Activated CD4-positive, alpha-beta T cell treated with anti-CD3 and anti-CD28 coated beads, Interleukin-2, amount 50 U/mL, for 16 hours (primary cell): ENCODE data around the gene LEF1.

ENCODE experiments used
- DNase-seq: peaks from one replicate; pipeline ENCODE4 v3.0.0-alpha.2; 2020

The LEF1 gene

DNA sequence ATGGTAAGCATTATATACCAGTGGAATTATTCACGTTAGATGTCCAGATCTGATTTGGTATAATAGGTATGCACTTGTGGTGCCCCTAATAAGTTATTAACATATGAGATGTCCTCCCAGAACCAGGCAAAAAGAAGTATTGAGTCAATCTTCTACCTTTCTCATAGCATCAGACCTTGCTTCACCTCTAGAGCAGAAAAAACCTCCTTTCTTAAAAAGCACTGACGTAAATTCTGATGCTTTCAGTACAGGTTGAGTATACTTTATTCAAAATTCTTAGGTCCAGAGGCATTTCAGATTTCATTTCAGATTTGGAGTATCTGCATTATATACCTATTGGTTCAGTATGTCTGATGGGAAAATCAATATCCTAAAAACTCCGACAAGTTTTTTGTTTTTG, 22.4 kb downstream of the LEF1 start:
- DNase-seq = no peak

- DNase-seq = no peak
Observed at GRCh38 chr4:108144451-108144850, 24.3 kb downstream of the LEF1 start.

DNA sequence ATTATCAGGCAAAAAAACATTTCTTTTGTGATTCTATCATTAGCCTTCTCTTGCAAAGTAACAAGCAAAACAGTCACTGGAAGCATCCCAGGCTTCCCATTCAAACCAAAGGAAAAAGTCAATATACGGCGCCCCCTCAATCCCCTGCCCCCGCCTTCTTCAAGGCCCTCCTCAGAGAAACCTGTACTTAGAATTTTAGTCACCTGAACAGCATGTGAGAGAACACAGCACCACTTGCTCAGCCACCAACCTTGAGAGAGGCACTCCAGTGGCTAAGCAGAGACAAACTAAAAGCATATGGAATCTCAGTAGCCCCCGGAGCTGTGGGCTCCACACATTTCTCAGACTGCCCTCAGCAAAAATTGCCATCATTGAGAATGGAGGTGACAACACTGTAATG, 25.2 kb downstream of the LEF1 start:
- DNase-seq = no peak

DNA sequence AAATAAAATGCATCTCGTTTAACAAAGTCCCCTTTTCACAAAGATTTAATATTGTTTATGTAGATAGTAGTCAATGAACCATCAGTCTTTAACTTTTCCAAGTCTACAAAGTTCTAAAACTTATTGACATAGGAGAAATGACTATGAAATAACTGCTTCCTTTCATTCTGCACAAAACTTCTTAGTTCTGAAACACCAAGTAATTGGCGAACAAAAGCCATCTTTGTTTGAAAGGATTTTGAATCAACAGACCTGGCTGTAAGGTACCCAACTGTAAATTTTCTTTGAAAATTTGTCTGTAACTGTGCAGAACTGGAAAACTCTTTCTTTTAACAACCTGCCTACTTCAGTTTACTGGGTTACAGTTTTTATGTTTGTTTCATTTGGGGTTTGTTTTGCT, 25.9 kb downstream of the LEF1 start:
- no peak for DNase-seq

- no peak for DNase-seq
Observed at GRCh38 chr4:108141213-108141950, 27.4 kb downstream of the LEF1 start.

- no peak for DNase-seq
Observed at GRCh38 chr4:108140328-108140727, 28.4 kb downstream of the LEF1 start.

DNA sequence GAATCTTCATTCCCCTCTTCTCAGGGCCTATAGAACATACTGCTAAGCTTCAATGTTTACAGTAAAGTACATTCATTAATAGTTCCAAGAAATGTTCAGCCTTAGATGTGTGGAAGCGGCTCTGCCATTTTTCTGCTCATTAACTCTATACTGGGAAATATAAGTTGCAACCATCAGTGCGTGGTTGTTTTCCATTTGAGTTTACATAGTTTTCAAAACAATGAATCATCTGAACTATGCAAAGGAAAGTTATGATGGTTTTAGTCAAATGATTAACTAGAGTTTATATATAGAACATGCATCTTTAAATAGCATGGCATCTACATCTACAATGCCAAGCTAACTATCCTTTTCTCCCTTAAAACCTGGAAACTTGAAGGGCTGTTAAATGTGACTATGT, 29.6 kb downstream of the LEF1 start:
- DNase-seq = peak; percentile 35

DNA sequence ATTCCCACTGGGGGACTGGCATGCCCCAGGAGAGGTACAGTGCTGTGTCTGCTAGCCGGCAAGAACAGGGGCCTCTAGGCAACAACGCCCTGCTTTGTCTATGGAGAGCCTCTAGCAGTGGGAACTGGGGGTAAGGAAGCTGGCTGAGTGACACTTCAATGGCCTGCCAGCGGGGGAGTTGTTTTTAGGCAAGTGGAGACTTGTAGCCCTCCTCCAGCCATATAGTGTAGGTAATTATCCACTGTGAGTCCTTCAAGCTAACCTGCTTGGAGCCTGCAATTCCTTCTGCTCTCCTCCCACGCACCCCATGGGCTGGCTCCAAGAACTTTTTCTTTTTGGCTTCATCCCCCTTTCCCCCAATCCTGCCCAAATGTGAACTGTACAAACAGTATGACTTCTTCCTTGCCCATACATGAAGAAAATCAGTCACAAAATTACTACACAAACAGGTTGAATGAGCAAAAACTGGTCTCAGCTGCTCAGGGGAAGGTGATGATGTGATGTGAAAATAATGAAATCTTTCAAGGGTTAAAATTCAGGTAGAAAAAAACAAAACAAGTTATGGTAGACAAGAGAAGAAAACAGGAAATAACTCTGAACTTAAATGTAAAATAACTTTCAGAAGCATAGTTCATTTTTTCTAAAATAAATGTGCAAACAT, 33.1 kb downstream of the LEF1 start:
- DNase-seq = no peak

DNA sequence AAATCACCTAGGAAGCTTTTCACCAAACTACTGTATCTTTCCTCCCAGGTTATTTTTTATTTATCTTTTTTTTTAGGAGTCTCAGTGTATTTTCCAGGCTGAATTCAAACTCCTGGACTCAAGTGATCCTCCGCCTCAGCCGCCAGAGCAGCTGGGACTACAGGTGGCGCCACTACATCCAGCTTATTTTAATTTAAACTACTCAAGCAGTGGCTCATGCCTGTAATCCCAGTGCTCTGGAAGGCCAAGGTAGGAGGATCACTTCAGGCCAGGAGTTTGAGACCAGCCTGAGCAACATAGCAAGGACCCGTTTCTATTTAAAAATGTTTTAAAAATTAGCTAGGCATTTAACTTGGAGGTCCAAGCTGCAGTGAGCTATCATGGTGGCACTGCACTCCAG, 37.8 kb downstream of the LEF1 start:
- DNase-seq = no peak

DNA sequence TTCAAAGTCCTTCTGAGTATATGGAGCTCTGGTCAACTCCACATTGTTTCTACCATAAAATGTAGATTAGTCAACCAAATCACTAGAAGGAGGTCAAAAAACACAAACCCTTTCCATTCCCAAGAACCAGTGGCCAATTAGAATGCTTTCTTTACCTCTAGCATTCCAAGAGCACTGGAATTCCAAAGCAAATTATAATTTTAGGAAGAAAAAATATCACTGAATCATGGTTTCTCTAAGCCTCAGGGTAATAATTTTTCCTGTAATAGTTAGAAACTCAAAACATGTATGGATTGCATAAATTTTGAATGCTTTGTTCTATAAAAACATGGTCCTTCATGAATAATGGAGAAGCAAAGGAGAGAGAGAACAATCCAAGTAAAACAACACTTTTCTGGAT, 39.5 kb downstream of the LEF1 start:
- DNase-seq = no peak

- DNase-seq = no peak
Observed at GRCh38 chr4:108126806-108127205, 41.9 kb downstream of the LEF1 start.

DNA sequence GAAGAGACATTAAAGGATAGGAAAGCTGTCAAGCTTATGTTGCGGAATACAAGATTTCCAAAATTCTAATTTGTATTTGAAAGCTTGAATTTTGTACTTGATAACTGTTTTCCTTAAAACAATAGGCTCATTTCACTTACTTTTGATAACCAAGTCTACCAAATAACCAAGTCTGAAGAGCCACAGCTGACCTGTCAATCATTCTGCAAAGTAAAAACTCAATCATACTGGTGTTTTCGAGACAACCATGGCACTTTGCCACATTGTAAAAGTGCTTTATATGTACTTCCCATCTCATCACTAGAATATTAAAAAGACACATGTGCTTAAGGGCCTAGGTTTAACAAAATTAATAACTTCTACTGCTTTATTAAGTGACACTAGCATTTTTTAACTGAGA, 47.9 kb downstream of the LEF1 start:
- DNase-seq = no peak

DNA sequence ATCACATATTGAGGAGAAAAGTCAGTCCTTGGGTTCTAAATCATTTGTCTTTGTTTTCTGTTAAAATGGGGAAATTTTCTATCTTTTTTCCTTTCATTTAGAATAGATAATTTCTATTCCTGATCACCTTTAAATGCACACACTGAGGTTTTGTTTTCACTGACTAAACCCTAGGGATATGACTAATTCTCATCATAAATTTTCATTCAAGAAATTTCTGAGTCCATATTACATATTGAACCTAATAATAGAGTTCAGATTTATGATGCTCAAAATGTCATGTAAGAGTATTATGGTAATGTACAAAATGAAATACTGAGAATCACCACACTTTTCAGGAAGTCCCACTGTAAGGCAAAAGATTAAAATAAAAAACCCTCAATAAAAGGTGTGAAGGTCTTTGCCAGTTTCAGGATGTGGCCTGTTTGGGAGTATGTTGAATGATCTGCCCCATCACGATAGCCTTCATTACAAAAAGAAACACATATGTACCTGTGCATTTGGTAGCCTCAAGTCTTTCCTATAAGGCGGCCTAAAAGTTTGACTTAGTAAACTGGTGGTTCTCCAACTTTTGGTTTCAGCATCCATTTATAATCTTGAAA, 49.4 kb downstream of the LEF1 start:
- no peak for DNase-seq

GRCh38 chr4:108118505-108118904, 50.2 kb downstream of the LEF1 start:
- DNase-seq = peak; percentile 58

GRCh38 chr4:108117418-108118182, 51.1 kb downstream of the LEF1 start:
- DNase-seq = no peak

- peak; percentile 66 for DNase-seq
Observed at GRCh38 chr4:108116423-108117168, 52.1 kb downstream of the LEF1 start.

DNA sequence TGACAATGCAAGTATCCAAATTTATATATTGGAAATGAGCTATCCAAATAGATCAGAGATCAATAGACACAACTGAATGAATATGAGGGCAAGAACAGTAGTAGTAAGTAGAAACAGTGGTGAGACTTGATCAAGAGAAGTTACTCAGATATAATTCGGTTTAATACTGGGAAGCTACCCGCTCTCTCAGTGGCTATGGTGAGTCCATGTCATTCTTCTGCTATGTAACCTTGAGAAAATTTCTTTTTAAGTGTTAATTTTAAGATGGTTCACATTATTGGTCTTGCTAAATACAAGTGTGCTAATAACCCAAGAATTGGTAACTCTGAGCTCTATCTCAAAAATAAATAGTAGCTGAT, 53.6 kb downstream of the LEF1 start:
- no peak for DNase-seq

- DNase-seq = no peak
Observed at GRCh38 chr4:108114503-108114902, 54.2 kb downstream of the LEF1 start.

DNA sequence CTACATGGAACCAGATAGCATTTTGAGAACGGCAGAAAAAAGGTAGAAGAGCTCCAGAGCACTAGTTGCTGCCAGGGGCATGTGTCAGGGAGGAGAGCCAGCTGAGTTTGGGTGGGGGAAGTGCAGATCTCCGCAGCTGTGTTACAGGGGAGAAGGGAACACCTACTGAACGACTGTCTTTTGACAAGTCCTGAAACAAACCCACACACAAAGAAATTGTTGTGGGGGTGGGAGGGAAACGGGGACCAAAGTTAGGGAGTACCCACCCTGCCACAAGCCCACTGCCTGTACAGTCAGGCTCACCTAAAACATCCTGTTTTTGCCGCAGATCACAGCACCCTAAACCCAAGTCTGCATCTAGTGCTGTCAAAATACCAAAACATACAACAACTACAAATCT, 55.5 kb downstream of the LEF1 start:
- no peak for DNase-seq

DNA sequence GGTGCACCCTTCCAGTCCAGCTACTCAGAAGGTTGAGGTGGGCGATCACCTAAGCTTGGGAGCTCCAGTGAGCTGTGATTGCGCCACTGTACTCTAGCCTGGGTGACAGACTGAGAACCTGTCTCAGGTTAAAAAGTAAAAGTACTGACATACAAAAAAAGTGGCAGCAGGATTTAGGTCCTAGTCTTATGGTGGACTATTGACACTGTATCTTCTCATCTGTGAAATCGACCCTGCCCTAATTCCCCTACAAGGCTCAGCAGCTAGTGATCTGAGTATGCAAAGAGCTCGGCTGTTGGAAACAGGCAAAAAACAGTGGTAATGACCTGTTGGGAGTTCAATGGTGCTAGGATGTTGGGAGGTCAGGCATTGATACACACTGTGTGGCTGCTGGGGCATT, 57.0 kb downstream of the LEF1 start:
- no peak for DNase-seq

DNA sequence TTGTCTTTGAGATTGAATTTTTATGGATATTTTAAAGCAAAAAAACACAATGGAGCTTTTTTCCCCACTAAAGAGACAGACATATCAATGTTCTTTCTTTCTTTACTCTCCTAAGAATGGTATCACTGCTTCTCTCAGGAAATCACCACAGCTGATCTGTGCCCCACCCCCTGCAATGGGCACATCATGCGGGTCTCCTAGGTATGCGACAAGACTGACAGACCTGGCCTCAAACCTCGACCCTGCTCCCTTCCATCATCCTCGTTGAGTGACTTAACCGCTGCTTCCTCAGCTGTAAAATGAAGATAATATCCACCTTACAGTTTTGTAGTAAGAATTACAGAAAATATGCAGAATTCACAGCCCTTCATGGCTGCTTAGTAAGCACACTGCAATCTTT, 58.3 kb downstream of the LEF1 start:
- no peak for DNase-seq

GRCh38 chr4:108109997-108110416, 58.7 kb downstream of the LEF1 start:
- no peak for DNase-seq

- DNase-seq = no peak
Observed at GRCh38 chr4:108109111-108109510, 59.6 kb downstream of the LEF1 start.
